Loucy (cell line): ENCODE results near the gene TNRC6B.

Source experiments
- CTCF ChIP-seq: fragments of 200-600 bp; sonication (generic); conservative IDR thresholded peaks from 2 replicates; pipeline ENCODE4 v1.5.1; 2014; ENCODE audit warnings: mild to moderate bottlenecking, antibody characterized with exemption, low read length
- EZH2phosphoT487 ChIP-seq: fragments of 200-600 bp; IDR thresholded peaks from 2 replicates; pipeline ENCODE4 v1.6.1; 2018; ENCODE audit warnings: antibody characterized with exemption, mild to moderate bottlenecking, moderate library complexity, borderline replicate concordance

- no peak for TF ChIP-seq CTCF
- no peak for TF ChIP-seq EZH2phosphoT487
Observed at GRCh38 chr22:40346185-40347118, 168.7 kb downstream of the TNRC6B start, which contains the start of gene ADSL.
